ENCODE results near the gene FGG. TPM values are rescaled to one million over a fixed set of nuclear protein-coding genes. Genes with fewer than 3 reads are reported as not detected.
A peak's percentile ranks its signal among the peaks of the same experiment; 100 is the strongest.

FGG gene
- total RNA-seq = not detected

GRCh38 chr4:154612472-154613414 is at the start of gene FGG:
Gene FGG (minus strand): TSS chr4:154612656. CDS start chr4:154612609, 47 bp downstream.
- Mint-ChIP-seq H3K9me3 (ENCODE audit: low read depth) (no peaks in the 10 kb centered on the region), H3K4me1 (peaks cover 5% of the 10 kb centered on the region), H3K27ac (no peak within 1 kb of the TSS), H3K27me3 (peaks cover 15% of the 10 kb centered on the region), H3K4me3 (no peak within 1 kb of the TSS), H3K36me3 (ENCODE audit: low read depth) (no peaks in the 10 kb centered on the region)
- ATAC-seq (no peak), DNase-seq (no peak)
- intact Hi-C loops (cut with DNase I, micrococcal nuclease) = no loop called here
- POLR2A ChIA-PET = no interaction called here
- CTCF ChIA-PET = interaction anchor here (1.0 to 3.3 kb wide), 5 partner anchors 10 to 60 kb away, joined by 3 to 17 read pairs (median 6); partner anchors contain the start of gene FGB

GRCh38 chr4:154660052-154660451 is 47.6 kb upstream of the FGG start:
- Mint-ChIP-seq H3K27ac (no peak overlapping the region), H3K4me3 (no peak overlapping the region), H3K4me1 (no peaks in the 10 kb centered on the region), H3K9me3 (ENCODE audit: low read depth) (no peaks in the 10 kb centered on the region), H3K36me3 (ENCODE audit: low read depth) (no peaks in the 10 kb centered on the region), H3K27me3 (peaks cover 24% of the 10 kb centered on the region)
- ATAC-seq (no peak), DNase-seq (no peak)
- intact Hi-C loops (cut with DNase I, micrococcal nuclease) = no loop called here
- POLR2A ChIA-PET = no interaction called here
- CTCF ChIA-PET = no interaction called here

GRCh38 chr4:154658680-154659405 is 46.4 kb upstream of the FGG start:
- H3K27me3 Mint-ChIP-seq = peaks cover 21% of the 10 kb centered on the region
- intact Hi-C loops (cut with DNase I, micrococcal nuclease) = no loop called here
- CTCF ChIA-PET = no interaction called here
- H3K9me3 Mint-ChIP-seq (ENCODE audit: low read depth) = no peaks in the 10 kb centered on the region
- ATAC-seq (no peak), DNase-seq (no peak)
- no peak overlapping the region for H3K4me3 Mint-ChIP-seq
- H3K27ac Mint-ChIP-seq = no peak overlapping the region
- no peaks in the 10 kb centered on the region for H3K36me3 Mint-ChIP-seq (ENCODE audit: low read depth)
- POLR2A ChIA-PET = no interaction called here
- no peaks in the 10 kb centered on the region for H3K4me1 Mint-ChIP-seq

GRCh38 chr4:154643493-154643892 is 31.0 kb upstream of the FGG start:
- DNase-seq (no peak), ATAC-seq (no peak)
- CTCF ChIA-PET = interaction anchor here (1.3 kb wide), 1 partner anchor 9 kb away, joined by 3 read pairs; no protein-coding TSS in a partner anchor
- no peaks in the 10 kb centered on the region for H3K4me1 Mint-ChIP-seq
- intact Hi-C loops (cut with DNase I, micrococcal nuclease) = no loop called here
- no peaks in the 10 kb centered on the region for H3K36me3 Mint-ChIP-seq (ENCODE audit: low read depth)
- H3K27me3 Mint-ChIP-seq = peaks cover 20% of the 10 kb centered on the region
- H3K9me3 Mint-ChIP-seq (ENCODE audit: low read depth) = no peaks in the 10 kb centered on the region
- no peak overlapping the region for H3K27ac Mint-ChIP-seq
- POLR2A ChIA-PET = no interaction called here
- H3K4me3 Mint-ChIP-seq = no peak overlapping the region

GRCh38 chr4:154642373-154643009 is 30.0 kb upstream of the FGG start:
- H3K4me1 Mint-ChIP-seq = no peaks in the 10 kb centered on the region

GRCh38 chr4:154640999-154641398 is 28.5 kb upstream of the FGG start:
- no peak overlapping the region for H3K4me3 Mint-ChIP-seq
- CTCF ChIA-PET = interaction anchor here (1.0 to 1.3 kb wide), 2 partner anchors 9 to 87 kb away, joined by 3 to 4 read pairs; no protein-coding TSS in a partner anchor
- POLR2A ChIA-PET = no interaction called here
- intact Hi-C loops (cut with DNase I, micrococcal nuclease) = no loop called here
- H3K4me1 Mint-ChIP-seq = no peaks in the 10 kb centered on the region
- no peak for ATAC-seq
- DNase-seq = no peak
- no peaks in the 10 kb centered on the region for H3K36me3 Mint-ChIP-seq (ENCODE audit: low read depth)
- H3K27me3 Mint-ChIP-seq = peaks cover 17% of the 10 kb centered on the region
- no peaks in the 10 kb centered on the region for H3K9me3 Mint-ChIP-seq (ENCODE audit: low read depth)
- no peak overlapping the region for H3K27ac Mint-ChIP-seq

More at GRCh38 chr4:154642373-154643009, 30.0 kb upstream of the FGG start:
- Mint-ChIP-seq H3K4me3 (no peak overlapping the region), H3K36me3 (ENCODE audit: low read depth) (no peaks in the 10 kb centered on the region), H3K9me3 (ENCODE audit: low read depth) (no peaks in the 10 kb centered on the region), H3K27ac (no peak overlapping the region), H3K27me3 (peaks cover 15% of the 10 kb centered on the region)
- ChIA-PET CTCF (interaction anchor here (1.3 kb wide), 1 partner anchor 8 kb away, joined by 3 read pairs; no protein-coding TSS in a partner anchor), POLR2A (no interaction called here)
- ATAC-seq = no peak
- no peak for DNase-seq
- intact Hi-C loops (cut with DNase I, micrococcal nuclease) = no loop called here

GRCh38 chr4:154634058-154634457 is 21.6 kb upstream of the FGG start:
- no peaks in the 10 kb centered on the region for H3K4me1 Mint-ChIP-seq
- intact Hi-C loops (cut with DNase I, micrococcal nuclease) = no loop called here

GRCh38 chr4:154631828-154632227 is 19.4 kb upstream of the FGG start:
- H3K9me3 Mint-ChIP-seq (ENCODE audit: low read depth) = no peaks in the 10 kb centered on the region
- peaks cover 19% of the 10 kb centered on the region for H3K27me3 Mint-ChIP-seq
- intact Hi-C loops (cut with DNase I, micrococcal nuclease) = no loop called here
- no peak overlapping the region for H3K27ac Mint-ChIP-seq
- CTCF ChIA-PET = interaction anchor here (1.2 to 2.4 kb wide), 2 partner anchors 13 to 80 kb away, joined by 3 to 6 read pairs; no protein-coding TSS in a partner anchor
- H3K4me1 Mint-ChIP-seq = no peaks in the 10 kb centered on the region
- H3K4me3 Mint-ChIP-seq = no peak overlapping the region
- H3K36me3 Mint-ChIP-seq (ENCODE audit: low read depth) = no peaks in the 10 kb centered on the region
- ATAC-seq = no peak
- POLR2A ChIA-PET = no interaction called here
- no peak for DNase-seq

More at GRCh38 chr4:154634058-154634457, 21.6 kb upstream of the FGG start:
- no peak for ATAC-seq
- no peak overlapping the region for H3K27ac Mint-ChIP-seq
- ChIA-PET POLR2A (no interaction called here), CTCF (interaction anchor here (0.6 to 2.4 kb wide), 3 partner anchors 9 to 15 kb away, joined by 3 to 6 read pairs (median 3); no protein-coding TSS in a partner anchor)
- no peak for DNase-seq
- H3K9me3 Mint-ChIP-seq (ENCODE audit: low read depth) = no peaks in the 10 kb centered on the region
- no peak overlapping the region for H3K4me3 Mint-ChIP-seq
- H3K36me3 Mint-ChIP-seq (ENCODE audit: low read depth) = no peaks in the 10 kb centered on the region
- peaks cover 24% of the 10 kb centered on the region for H3K27me3 Mint-ChIP-seq

- H3K27ac Mint-ChIP-seq = no peak overlapping the region
- H3K27me3 Mint-ChIP-seq = peaks cover 18% of the 10 kb centered on the region
- intact Hi-C loops (cut with DNase I, micrococcal nuclease) = no loop called here
- no peak for DNase-seq
- ChIA-PET CTCF (interaction anchor here (0.9 to 1.3 kb wide), 2 partner anchors 11 to 82 kb away, joined by 3 to 4 read pairs; no protein-coding TSS in a partner anchor), POLR2A (no interaction called here)
- no peaks in the 10 kb centered on the region for H3K4me1 Mint-ChIP-seq
- H3K36me3 Mint-ChIP-seq (ENCODE audit: low read depth) = no peaks in the 10 kb centered on the region
- no peak for ATAC-seq
- H3K9me3 Mint-ChIP-seq (ENCODE audit: low read depth) = no peaks in the 10 kb centered on the region
- no peak overlapping the region for H3K4me3 Mint-ChIP-seq
Observed at GRCh38 chr4:154630324-154630723, 17.9 kb upstream of the FGG start.

- no peak overlapping the region for H3K27ac Mint-ChIP-seq
- DNase-seq (peak; percentile 80), ATAC-seq (peak; percentile 98)
- no peak overlapping the region for H3K4me3 Mint-ChIP-seq
- no peaks in the 10 kb centered on the region for H3K9me3 Mint-ChIP-seq (ENCODE audit: low read depth)
- no peaks in the 10 kb centered on the region for H3K4me1 Mint-ChIP-seq
- peaks cover 13% of the 10 kb centered on the region for H3K27me3 Mint-ChIP-seq
- H3K36me3 Mint-ChIP-seq (ENCODE audit: low read depth) = no peaks in the 10 kb centered on the region
- intact Hi-C loops (cut with DNase I, micrococcal nuclease) = loop anchor here (5.0 to 10.0 kb wide), 4 partner anchors 150 to 842 kb away; partner anchors contain the start of genes MAP9 (in 1 of the 2) and SFRP2 (in 1 of the 2)
- POLR2A ChIA-PET = no interaction called here
- CTCF ChIA-PET = interaction anchor here (0.6 to 6.2 kb wide), 9 partner anchors 10 to 374 kb away, joined by 3 to 67 read pairs (median 3); partner anchors contain the start of gene PLRG1
Observed at GRCh38 chr4:154626793-154627484, 14.5 kb upstream of the FGG start.

Measured in activated CD4-positive, alpha-beta T cell treated with anti-CD3 and anti-CD28 coated beads for 36 hours (primary cell).